HG02623 (cell line): Measurements from ENCODE around the gene PALM.

Experiments used
- ATAC-seq: cut with Tn5 transposase; IDR thresholded peaks from one replicate; pipeline ENCODE4 v1.9.1; 2021; ENCODE audit warnings: moderate library complexity; ENCODE audit not compliant: unreplicated experiment

PALM gene

GRCh38 chr19:778910-779653 lies 70.3 kb downstream of the PALM start:
- no peak for ATAC-seq

DNA sequence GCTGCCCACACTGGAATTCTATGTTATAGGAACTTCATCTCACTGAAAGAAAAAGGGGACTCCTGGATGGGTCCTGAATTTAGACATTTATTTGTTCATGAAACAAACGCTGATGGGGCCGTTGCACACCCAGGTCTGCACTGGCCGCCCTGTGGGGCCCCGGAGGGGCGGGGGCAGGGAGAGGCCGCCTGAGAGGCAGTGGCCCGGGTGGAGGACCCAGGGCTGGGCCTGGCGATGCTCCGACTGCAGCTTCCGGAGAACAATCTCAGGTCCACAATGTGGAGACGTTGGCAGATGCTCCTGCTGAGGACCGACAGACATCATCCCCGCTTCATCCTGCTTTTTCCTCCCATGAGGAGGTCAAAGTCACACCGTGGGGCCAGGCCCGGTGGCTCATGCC lies 72.2 kb downstream of the PALM start:
- ATAC-seq = no peak

DNA sequence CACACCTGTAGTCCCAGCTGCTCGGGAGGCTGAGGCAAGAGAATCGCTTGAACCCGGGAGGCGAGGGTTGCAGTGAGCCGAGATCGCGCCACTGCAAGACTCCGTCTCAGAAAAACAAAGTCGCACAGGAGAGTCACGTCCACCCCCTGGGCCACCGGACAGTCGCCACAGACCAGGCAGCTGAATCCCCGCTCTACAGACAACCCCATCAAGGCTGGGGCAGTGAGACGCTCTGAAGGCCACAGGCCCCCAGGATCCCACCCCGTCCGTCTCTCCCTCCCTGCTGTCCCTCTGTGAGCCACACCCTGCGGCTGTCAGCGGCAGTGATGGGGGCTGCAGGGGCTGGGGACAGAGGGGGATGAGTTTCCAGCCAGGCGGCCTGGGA lies 73.1 kb downstream of the PALM start:
- ATAC-seq = no peak

DNA sequence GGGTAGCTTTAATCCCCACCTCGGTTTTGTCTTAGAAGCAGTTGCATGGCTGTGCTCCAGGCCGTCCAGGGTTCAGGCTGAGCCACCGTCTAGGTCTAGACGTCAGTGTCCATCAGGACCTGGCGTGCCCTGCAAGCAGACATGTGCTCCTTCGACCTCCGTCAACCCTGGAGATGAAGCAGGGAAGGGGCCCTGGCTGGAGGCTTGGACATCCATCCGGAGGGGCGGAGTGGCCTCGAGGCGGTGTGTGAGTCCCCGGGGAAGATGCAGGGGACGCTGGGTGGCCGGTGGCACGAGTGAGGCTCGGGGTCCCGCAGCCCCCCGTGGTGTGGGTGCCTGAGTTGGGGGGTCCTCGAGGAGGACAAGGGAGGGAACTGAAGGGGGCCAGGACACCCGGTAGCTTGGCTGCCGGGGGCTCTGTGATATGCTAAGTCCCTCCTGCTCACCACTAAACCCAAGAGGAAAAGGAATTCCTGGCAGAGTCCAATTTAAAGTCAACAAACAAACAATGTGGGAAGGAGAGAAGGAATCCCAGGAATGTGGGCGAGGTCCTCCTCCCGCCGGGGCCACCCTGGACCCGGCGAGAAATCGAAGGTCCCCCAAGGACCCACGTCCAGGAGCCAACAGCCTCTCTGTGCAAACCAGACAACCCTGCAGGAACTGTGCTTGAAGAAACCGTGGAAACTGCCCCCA lies 73.6 kb downstream of the PALM start:
- ATAC-seq = no peak

DNA sequence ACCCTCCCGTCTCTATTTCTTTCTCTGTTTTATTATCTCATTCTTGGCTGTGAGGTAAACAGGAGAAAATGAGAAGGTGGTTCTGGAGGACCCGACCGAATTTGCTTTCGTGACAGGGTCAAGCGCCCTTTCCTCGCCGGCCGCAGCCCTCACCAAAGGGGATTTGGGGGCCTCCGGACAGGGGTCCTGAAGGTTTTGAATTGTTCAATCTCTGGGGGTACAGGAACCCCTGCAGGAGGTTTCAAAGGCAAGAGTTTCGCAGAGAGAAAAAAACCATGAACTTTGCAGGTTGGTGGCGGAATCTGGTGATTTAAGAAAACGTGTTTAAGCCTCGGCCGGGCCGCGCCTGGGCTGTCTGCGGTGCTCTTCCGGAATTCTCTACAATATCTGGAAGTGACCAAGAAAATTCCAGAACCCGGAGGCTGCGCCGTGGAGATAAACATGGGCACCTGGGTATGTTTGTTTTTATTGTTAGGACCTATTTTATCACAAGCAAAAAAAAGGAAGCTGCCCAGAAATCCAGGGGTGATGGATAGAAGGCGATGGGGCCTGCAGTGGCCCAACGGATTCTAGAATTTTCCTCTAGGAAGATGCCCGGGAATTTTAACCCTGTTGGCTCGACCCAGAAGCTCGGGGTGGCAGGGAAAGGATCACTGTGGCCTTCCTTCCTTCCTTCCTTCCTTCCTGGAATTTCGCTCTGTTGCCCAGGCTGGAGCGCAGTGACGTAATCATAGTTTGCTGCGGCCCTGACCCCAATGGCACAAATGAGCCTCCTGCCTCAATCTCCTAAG lies 74.3 kb downstream of the PALM start:
- ATAC-seq = no peak

DNA sequence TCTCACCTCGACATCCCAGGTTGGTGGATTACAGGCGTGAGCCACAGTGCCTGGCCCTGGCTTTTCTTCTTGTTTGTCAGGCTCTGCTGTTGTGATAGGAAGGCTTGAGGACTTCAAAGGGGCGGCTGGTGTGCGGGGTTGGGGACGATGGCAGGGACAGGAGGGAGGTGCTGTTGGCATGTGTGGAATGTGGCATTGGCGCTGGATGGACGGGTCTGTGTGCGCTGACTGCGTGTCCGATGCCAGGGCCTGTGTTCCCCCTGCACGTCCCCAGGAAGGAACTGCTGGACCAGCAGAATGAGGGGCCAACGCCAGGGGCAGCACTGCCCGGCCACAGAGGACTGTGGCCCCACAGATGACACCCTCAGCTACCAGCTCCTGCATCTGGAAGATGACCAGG lies 75.8 kb downstream of the PALM start:
- no peak for ATAC-seq

DNA sequence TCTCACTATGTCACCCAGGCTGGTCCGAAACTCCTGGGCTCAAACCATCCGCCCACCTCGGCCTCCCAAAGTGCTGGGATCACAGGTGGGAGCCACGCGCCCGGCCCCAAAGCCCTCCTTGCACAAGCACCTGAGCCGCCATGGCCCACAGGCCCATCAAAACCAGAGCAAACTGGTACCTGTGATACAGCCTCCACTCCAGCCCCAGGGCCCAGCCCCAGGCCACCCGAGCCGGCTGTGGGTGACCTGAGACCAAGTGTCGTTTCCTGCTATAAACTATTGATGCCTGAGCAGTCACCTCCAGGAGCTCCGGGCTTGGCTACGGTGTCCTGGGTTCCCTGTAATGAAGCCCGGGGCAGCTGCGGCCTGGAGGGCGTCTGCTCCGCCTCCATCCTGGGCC lies 78.8 kb downstream of the PALM start:
- ATAC-seq = no peak

GRCh38 chr19:788686-788982 lies 79.9 kb downstream of the PALM start:
- ATAC-seq = no peak

DNA sequence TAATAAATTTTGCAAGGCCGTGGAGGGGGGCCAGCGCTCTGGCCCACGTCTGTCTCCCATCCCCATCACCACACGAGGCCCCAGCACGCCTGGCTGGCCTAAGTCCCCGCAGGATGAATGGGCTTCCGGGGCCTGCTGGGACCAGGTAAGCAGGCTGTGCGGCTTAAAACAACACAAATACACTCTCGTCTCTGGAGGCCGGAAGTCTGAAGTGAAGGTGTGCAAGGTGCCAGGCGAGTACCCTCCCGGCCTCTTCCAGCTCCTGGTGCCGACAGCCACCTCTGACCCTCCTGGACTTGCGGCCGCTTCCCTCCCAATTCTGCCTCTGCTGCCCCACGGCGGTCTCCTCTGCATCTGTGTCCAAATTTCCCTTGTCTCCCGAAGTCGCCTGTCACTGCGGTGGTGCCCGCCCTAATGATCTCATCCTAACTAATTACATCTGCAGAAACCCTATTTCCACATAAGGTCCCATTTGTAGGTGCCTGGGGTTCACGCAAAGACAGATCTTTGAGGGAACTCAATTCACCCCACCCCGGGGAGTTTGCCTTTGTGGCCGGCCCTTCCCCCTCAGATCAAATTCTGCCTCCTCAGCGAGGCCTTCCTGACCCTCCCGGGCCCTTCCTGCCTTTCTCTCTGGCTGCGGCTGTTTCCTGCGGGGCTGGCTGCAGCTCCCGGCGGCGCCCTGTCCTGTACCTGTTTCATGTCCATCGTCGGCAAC lies 80.4 kb downstream of the PALM start:
- ATAC-seq = no peak

DNA sequence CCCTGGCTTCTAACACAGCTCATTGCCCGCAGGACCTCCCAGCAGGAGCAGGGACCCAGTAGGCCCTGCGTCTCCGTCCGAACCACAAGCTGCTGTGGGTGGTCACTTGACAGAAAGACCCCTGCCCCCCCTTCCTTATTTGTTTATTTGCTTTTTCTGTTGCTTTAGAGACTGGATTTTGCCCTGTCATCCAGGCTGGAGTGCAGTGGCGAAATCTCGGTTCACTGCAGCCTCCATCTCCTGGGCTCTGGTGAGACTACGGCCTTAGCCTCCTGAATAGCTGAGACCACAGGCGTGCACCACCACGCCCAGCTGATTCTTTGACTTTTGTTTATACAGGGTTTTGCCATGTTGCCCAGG lies 80.9 kb downstream of the PALM start:
- ATAC-seq = no peak

GRCh38 chr19:791007-791566 lies 82.4 kb downstream of the PALM start:
- no peak for ATAC-seq

- ATAC-seq = no peak
Measured at GRCh38 chr19:791567-792305, 83.0 kb downstream of the PALM start.

DNA sequence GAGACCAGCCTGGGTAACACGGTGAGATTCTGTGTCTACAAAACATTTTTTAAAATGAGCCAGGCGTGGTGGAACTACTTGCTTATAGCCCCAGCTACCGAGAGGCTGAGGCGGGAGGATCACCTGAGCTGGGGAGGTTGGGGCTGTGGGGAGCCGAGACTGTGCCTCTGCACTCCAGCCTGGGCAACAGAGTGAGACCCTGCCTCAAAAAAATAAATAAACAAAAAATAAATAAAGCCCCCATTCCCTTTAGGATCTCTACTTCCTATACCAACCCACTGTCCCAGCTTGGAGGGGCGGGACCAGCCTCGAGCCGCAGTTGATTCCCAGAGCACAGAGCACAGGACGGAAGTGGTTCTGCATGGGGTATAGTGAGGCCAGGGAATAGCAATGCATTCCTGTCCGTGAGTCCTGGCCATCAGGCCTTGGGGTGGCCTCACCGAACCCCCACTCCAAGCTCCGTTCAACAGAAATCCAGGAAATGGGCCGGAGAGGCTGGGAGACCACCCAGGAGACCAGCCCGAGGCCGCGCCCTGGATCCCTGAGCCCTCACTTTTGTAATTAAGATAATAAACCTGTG lies 83.7 kb downstream of the PALM start:
- ATAC-seq = no peak

DNA sequence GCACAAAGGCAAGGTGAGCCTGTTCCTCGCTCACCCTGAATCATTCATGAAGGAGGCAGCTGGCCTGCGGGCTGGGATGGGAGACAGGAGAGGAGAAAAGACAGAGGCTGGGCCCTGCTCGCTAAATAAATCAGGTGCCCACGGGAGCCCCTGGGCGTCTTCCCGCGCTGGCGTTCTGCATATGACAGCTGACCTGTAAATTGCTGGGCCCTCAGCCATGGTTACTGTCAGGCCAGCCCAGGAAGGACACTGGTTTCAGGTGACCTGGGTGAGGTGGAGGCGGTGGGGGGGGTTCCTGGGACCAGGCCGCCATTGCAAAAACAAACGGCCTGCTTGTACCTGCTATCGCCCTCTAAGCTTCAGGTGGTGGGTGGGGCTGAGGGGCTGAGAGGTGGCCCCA lies 85.1 kb downstream of the PALM start:
- ATAC-seq = no peak

GRCh38 chr19:795073-795611 lies 86.4 kb downstream of the PALM start:
- no peak for ATAC-seq

DNA sequence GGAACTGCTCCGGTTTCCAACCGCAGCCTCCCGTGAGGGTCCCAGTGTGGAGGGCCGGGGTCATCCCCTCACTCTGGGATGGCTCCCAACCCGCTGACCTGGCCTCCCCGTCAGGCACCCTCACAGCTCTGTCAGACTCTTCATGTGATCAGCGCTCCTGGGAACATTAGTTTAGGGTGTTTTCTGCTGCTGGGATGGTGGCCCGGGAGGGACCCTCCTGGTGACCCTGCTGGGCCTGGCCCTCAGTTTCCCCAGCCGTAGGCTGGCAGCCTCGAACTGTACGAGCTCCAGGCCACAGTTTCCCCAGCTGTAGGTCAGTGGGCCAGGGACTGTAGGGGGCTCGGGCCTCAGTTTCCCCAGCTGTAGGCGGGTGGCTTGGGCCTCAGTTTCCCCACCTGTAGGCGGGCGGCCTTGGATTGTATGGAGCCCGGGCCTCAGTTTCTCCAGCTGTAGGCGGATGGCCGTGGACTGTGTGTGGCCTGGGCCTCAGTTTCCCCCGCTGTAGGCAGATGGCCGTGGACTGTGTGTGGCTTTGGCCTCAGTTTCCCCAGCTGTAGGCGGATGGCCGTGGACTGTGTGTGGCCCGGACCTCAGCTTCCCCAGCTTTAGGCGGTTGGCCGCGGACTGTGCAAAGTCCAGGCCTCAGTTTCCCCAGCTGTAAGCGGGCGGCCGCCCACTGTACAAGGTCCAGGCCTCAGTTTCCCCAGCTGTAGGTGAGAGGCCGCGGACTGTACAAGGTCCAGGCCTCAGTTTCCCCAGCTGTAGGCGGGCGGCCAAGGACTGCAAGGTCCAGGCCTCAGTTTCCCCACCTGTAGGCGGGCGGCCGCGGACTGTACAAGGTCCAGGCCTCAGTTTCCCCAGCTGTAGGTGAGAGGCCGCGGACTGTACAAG lies 87.2 kb downstream of the PALM start:
- ATAC-seq = no peak

- ATAC-seq = peak; percentile 76
Measured at GRCh38 chr19:796692-797527, 88.2 kb downstream of the PALM start, which contains the start of gene PTBP1. TSS of gene PTBP1 (plus strand) at chr19:797452. CDS start at chr19:797498, 46 bp downstream.
